Measurements from ENCODE around the gene KRTAP5-2.

Gene KRTAP5-2

DNA sequence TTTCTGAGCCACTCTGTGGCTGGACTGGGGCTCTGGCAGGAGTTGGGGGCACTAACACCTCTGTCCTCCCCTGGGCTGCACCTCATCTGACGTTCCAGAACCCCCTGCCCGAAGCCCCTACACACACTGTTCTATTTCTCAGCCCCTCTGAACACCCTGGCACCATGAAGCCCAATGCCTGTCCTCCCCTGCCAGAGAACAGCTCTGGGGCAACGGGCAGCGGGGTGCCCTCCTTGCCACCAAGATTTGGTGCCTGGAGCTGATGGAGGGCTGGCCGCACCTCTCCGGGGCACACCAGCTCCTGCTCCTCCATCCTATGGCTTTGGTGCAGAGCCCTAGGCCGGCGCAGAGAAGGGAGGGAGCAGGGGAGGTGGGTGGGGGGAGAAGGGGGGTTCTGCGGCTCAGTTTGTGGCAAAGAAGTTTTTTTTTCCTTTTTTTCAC is 42.4 kb downstream of the KRTAP5-2 start:
- no peak for TF ChIP-seq FOXP2 (optimal IDR thresholded peaks at IDR 0.05; ENCODE audit: borderline replicate concordance, extremely low read depth, extremely low read length, insufficient read depth)
- TF ChIP-seq TAF1 (IDR thresholded peaks at IDR 0.05; ENCODE audit: borderline replicate concordance, insufficient read depth, low read length) = no peak
- TF ChIP-seq SIN3A (IDR thresholded peaks at IDR 0.05; ENCODE audit: borderline replicate concordance, insufficient read depth, low read length) = no peak
- TF ChIP-seq, protein P1, sequence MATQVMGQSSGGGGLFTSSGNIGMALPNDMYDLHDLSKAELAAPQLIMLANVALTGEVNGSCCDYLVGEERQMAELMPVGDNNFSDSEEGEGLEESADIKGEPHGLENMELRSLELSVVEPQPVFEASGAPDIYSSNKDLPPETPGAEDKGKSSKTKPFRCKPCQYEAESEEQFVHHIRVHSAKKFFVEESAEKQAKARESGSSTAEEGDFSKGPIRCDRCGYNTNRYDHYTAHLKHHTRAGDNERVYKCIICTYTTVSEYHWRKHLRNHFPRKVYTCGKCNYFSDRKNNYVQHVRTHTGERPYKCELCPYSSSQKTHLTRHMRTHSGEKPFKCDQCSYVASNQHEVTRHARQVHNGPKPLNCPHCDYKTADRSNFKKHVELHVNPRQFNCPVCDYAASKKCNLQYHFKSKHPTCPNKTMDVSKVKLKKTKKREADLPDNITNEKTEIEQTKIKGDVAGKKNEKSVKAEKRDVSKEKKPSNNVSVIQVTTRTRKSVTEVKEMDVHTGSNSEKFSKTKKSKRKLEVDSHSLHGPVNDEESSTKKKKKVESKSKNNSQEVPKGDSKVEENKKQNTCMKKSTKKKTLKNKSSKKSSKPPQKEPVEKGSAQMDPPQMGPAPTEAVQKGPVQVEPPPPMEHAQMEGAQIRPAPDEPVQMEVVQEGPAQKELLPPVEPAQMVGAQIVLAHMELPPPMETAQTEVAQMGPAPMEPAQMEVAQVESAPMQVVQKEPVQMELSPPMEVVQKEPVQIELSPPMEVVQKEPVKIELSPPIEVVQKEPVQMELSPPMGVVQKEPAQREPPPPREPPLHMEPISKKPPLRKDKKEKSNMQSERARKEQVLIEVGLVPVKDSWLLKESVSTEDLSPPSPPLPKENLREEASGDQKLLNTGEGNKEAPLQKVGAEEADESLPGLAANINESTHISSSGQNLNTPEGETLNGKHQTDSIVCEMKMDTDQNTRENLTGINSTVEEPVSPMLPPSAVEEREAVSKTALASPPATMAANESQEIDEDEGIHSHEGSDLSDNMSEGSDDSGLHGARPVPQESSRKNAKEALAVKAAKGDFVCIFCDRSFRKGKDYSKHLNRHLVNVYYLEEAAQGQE (IDR thresholded peaks at IDR 0.05; ENCODE audit: insufficient read depth in 1 of 2, low read depth in 2 of 2, low read length in 2 of 2) = no peak
- TF ChIP-seq POLR2AphosphoS5 (IDR thresholded peaks at IDR 0.05; ENCODE audit: low read depth, low read length) = no peak

- TF ChIP-seq TAF1 (IDR thresholded peaks at IDR 0.05; ENCODE audit: borderline replicate concordance, insufficient read depth, low read length) = no peak
- TF ChIP-seq, protein P1 (IDR thresholded peaks at IDR 0.05; ENCODE audit: insufficient read depth in 1 of 2, low read depth in 2 of 2, low read length in 2 of 2) = no peak
- TF ChIP-seq POLR2AphosphoS5 (IDR thresholded peaks at IDR 0.05; ENCODE audit: low read depth, low read length) = no peak
- no peak for TF ChIP-seq SIN3A (IDR thresholded peaks at IDR 0.05; ENCODE audit: borderline replicate concordance, insufficient read depth, low read length)
- TF ChIP-seq FOXP2 (optimal IDR thresholded peaks at IDR 0.05; ENCODE audit: borderline replicate concordance, extremely low read depth, extremely low read length, insufficient read depth) = no peak
Measured at GRCh38 chr11:1554981-1555712, 42.9 kb downstream of the KRTAP5-2 start.

- TF ChIP-seq SIN3A (IDR thresholded peaks at IDR 0.05; ENCODE audit: borderline replicate concordance, insufficient read depth, low read length) = no peak
- TF ChIP-seq, protein P1 (IDR thresholded peaks at IDR 0.05; ENCODE audit: insufficient read depth in 1 of 2, low read depth in 2 of 2, low read length in 2 of 2) = no peak
Measured at GRCh38 chr11:1553808-1554594, 44.1 kb downstream of the KRTAP5-2 start.

- TF ChIP-seq, protein P1 (IDR thresholded peaks at IDR 0.05; ENCODE audit: insufficient read depth in 1 of 2, low read depth in 2 of 2, low read length in 2 of 2) = no peak
- TF ChIP-seq FOXP2 (optimal IDR thresholded peaks at IDR 0.05; ENCODE audit: borderline replicate concordance, extremely low read depth, extremely low read length, insufficient read depth) = no peak
- no peak for TF ChIP-seq POLR2AphosphoS5 (IDR thresholded peaks at IDR 0.05; ENCODE audit: low read depth, low read length)
- no peak for TF ChIP-seq SIN3A (IDR thresholded peaks at IDR 0.05; ENCODE audit: borderline replicate concordance, insufficient read depth, low read length)
- no peak for TF ChIP-seq TAF1 (IDR thresholded peaks at IDR 0.05; ENCODE audit: borderline replicate concordance, insufficient read depth, low read length)
Measured at GRCh38 chr11:1549338-1550330, 48.5 kb downstream of the KRTAP5-2 start.
